Aorta (tissue), 5 donors: Measurements from ENCODE around the gene PDIK1L. TPM values are rescaled to one million over a fixed set of nuclear protein-coding genes. Genes with fewer than 3 reads are reported as not detected.

Source experiments
- ATAC-seq: fragments of 200-7000 bp; cut with Tn5 transposase; one replicate; pipeline ENCODE4 v1.9.1; 2022; ENCODE audit warnings: moderate library complexity; ENCODE audit not compliant: low FRiP score
- DNase-seq, 2 donors: peaks; one replicate each; pipeline ENCODE4 v3.0.0-alpha.2; 2020
- H3K27ac ChIP-seq, 2 donors: one replicate each; pipeline ENCODE4 v1.5.1; 2013; ENCODE audit warnings: low read length in 2 of 2, mild to moderate bottlenecking in 2 of 2, moderate library complexity in 2 of 2, control low read depth in 1 of 2, inconsistent platforms in 1 of 2, low read depth in 1 of 2
- H3K27me3 ChIP-seq, 2 donors: one replicate each; pipeline ENCODE4 v1.6.1; 2013; ENCODE audit warnings: control low read depth in 1 of 2, low read length in 1 of 2, mild to moderate bottlenecking in 1 of 2, moderate library complexity in 1 of 2; ENCODE audit not compliant: insufficient read depth in 2 of 2, control insufficient read depth in 1 of 2
- H3K36me3 ChIP-seq, 2 donors: one replicate each; pipeline ENCODE4 v1.6.1; 2013; ENCODE audit warnings: control low read depth in 1 of 2, low read length in 1 of 2, mild to moderate bottlenecking in 1 of 2; ENCODE audit not compliant: insufficient read depth in 2 of 2, control insufficient read depth in 1 of 2
- H3K4me1 ChIP-seq, 2 donors: one replicate each; pipeline ENCODE4 v1.6.1; 2013; ENCODE audit warnings: low read length in 2 of 2, control low read depth in 1 of 2, mild to moderate bottlenecking in 1 of 2, moderate library complexity in 1 of 2; ENCODE audit not compliant: insufficient read depth in 2 of 2, control insufficient read depth in 1 of 2
- H3K4me3 ChIP-seq, 2 donors: one replicate each; pipeline ENCODE4 v1.5.1; 2013; ENCODE audit warnings: low read length in 2 of 2, control low read depth in 1 of 2, mild to moderate bottlenecking in 1 of 2
- H3K9me3 ChIP-seq: one replicate; pipeline ENCODE4 v1.6.1; 2013; ENCODE audit warnings: mild to moderate bottlenecking, low read length; ENCODE audit not compliant: control insufficient read depth
- WGBS, 2 donors: extraction: QIAGEN DNeasy Blood & Tissue Kit; methylation state at CpG; one replicate each; pipeline ENCODE4 v1.1.7; 2013; 5-methylcytosine and 5-hydroxymethylcytosine counted together
- intact Hi-C, 2 donors: fragments of 100-400 bp; cut with DNase I; formaldehyde crosslinking; loops; one replicate each; pipeline versions ENCODE4 v1.14.2 to v1.15.0; 2022
- polyA plus RNA-seq, 2 donors: library from polyadenylated mRNA; stranded (reverse); fragments of 200-250 nt; gene quantifications; one replicate each; pipeline ENCODE4 v1.2.3, GENCODE V29; 2013
- total RNA-seq, 2 donors: library from RNA; stranded (reverse); fragmentation: NEBNext Ultra II Directional; extraction: Animal tissue kit (Norgen Biotek cat#: 25700); gene quantifications; one replicate each; pipeline ENCODE4 v1.2.1, GENCODE V29; 2021
- donor health status: healthy with polysubstance abuse.
- donor health status: Bipolar disorder and iron deficiency.
- donor health status: DM: no; HTN: no; CAD: no.
- donor health status: DM: no; HTN: no; CAD: no.
- donor health status: DM: yes; HTN: yes; CAD: no.

Gene PDIK1L
- total and polyA plus RNA-seq, 4 donors = 2.0 to 7.5 (median 5.1) TPM

DNA sequence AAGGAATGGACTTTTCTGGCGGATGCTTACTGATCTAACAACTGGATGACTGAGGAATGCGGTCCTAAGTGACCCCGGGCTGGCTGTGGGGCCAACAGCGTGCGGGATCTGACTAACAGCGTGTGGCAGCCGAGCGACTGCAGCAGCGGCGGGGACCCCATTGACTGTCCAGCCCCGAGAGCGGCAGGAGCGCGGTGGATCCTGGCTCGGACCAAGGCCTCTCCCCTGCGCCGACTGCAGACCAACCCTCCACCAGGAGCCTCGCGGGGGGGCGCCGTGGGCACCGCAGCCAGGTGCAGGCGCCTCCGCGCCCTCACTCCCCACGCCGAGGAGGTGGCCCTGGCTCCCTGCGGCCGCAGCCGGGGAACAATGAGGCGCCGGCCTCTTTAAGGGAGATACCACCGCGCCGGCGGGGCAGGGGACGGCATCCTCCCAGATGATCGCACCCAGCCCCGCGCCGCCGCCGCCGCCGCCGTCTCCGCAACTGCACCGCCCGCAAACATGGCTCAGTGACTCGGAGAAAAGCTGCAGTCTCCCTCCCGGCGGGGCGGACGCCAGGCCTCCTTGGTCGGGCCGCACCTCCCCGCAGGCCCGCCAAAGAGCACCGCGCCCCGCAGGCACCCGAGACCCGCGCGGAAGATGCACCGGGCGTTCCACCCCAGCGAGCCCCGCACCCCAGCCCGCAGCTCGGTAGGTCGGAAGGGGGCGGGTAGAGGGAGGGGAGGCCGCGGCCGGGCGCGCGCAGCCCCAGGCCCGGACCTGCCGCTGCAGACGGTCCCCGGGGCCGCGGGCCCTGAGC, 694 bp upstream of the PDIK1L start:
- Histone ChIP-seq H3K27me3 (no peaks in the 10 kb centered on the region), H3K4me1 (no peaks in the 10 kb centered on the region), H3K27ac (peak overlapping the region; percentile 60 to 76), H3K9me3 (no peaks in the 10 kb centered on the region), H3K36me3 (no peaks in the 10 kb centered on the region), H3K4me3 (peak overlapping the region; percentile 50 to 74)
- intact Hi-C loops = loop anchor here (5.0 to 10.0 kb wide), 2 partner anchors 56 to 216 kb away; partner anchors contain the start of genes C1orf232 (in 1 of the 2) and ZNF593 (in 1 of the 2)
- WGBS, 2 donors = 0% methylated on average over 46 to 85 of the region's 85 CpGs
- ATAC-seq = peak; percentile 75
- DNase-seq = peak; percentile 83 to 92

DNA sequence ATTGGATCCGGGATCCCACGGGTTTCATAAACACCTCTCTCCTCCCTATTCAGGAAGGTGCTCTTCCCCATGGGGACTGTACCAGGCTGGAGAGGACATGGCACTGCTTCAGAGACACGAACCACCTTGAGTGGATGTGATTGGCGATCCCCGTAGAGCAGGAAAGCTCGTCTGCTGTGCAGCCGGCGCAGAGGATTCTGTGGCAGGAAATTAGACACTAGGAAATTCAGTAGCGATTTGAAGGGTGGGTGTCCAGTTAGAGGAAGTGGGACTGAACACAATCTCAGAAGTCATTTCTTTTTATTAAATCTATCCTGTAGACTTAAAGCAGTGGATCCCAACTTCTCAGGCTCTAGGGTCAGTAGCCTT, 767 bp downstream of the PDIK1L start:
- WGBS, 2 donors = 4 to 5% methylated on average over 9 of the region's 9 CpGs
- Histone ChIP-seq H3K27ac (peak overlapping the region; percentile 43 to 62), H3K9me3 (no peaks in the 10 kb centered on the region), H3K36me3 (no peaks in the 10 kb centered on the region), H3K4me3 (peak overlapping the region; percentile 71 to 93), H3K27me3 (no peaks in the 10 kb centered on the region), H3K4me1 (no peaks in the 10 kb centered on the region)
- DNase-seq = no peak
- no peak for ATAC-seq
- intact Hi-C loops = loop anchor here (5.0 to 10.0 kb wide), 2 partner anchors 55 to 218 kb away; partner anchors contain the start of genes C1orf232 (in 1 of the 2) and ZNF593 (in 1 of the 2)

DNA sequence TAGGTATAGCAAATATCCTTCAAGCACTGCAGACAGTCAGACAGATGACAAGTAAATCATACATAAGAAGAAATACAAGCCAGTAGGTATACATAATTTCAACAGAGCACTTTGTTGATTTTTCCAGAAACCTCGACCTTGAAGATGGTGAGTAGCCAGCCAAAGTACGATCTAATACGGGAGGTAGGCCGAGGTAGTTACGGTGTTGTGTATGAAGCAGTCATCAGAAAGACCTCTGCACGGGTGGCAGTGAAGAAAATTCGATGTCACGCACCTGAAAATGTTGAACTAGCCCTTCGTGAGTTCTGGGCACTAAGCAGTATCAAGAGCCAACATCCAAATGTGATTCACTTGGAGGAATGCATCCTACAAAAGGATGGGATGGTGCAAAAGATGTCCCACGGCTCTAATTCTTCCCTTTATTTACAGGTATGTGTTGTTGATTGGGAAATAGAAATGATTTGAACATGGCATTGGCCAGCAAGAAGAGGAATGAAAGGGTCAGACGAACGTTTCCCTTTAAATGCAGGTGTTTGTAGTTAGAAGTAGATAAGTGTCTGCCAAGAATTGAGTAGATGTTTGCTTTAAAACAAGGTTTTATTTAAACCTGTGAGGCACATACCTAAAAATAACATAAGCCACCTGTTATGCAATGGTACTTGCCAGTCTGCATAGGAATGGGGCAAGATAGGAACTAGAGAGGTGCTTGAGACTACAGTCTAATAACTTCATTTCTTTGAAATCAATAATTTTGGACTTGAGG, 2.7 kb downstream of the PDIK1L start:
- Histone ChIP-seq H3K9me3 (no peaks in the 10 kb centered on the region), H3K4me1 (no peaks in the 10 kb centered on the region), H3K27me3 (no peaks in the 10 kb centered on the region), H3K4me3 (no peak overlapping the region), H3K36me3 (no peaks in the 10 kb centered on the region), H3K27ac (no peak overlapping the region)
- DNase-seq (no peak), ATAC-seq (no peak)
- intact Hi-C loops = loop anchor here (5.0 to 10.0 kb wide), 2 partner anchors 53 to 220 kb away; partner anchors contain the start of genes C1orf232 (in 1 of the 2) and ZNF593 (in 1 of the 2)
- WGBS, 2 donors = 75 to 78% methylated on average over 12 of the region's 12 CpGs

DNA sequence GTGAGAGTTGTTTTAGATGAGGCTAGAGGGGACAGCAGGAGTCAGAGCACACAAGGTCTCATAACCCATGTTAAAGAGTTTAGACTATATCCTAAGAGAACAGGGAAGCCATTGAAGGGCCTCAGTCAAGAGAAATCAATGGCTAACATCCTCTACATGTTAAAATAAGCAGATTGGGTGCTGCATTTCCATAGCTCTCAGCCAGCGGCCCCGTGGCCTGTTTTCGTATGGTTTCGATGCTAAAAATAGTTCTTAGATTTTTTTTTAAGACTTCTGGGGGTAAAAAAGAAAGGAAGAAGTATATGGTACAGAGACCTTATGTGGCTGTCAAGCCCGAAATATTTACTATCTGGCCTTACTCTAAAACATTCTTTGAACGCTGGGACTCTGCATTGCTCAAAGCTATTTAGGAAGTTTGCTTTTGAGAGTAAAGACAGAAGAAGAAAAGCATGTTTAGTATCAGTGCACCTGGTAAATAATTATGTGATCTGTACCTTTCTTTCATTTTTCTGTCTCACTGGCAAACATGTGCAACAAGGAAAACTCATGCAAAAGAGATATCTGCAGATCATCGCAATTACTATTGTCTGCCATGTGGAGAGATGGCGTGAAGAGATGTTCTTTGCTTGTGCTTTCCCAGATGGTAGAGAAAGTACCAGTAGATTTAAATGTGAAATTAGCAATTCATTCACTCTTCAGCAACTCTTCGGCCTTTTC, 8.4 kb downstream of the PDIK1L start:
- H3K27ac ChIP-seq = no peak overlapping the region
- ATAC-seq (no peak), DNase-seq (no peak)
- 53 to 58% methylated on average over 9 of the region's 9 CpGs for WGBS, 2 donors
- H3K36me3 ChIP-seq = no peaks in the 10 kb centered on the region
- H3K4me1 ChIP-seq = no peaks in the 10 kb centered on the region
- no peak overlapping the region for H3K4me3 ChIP-seq
- H3K27me3 ChIP-seq = no peaks in the 10 kb centered on the region
- no peaks in the 10 kb centered on the region for H3K9me3 ChIP-seq
- intact Hi-C loops = loop anchor here in 1 of 2 donors (10.0 kb wide), 1 partner anchor 225 kb away; no protein-coding TSS in a partner anchor

DNA sequence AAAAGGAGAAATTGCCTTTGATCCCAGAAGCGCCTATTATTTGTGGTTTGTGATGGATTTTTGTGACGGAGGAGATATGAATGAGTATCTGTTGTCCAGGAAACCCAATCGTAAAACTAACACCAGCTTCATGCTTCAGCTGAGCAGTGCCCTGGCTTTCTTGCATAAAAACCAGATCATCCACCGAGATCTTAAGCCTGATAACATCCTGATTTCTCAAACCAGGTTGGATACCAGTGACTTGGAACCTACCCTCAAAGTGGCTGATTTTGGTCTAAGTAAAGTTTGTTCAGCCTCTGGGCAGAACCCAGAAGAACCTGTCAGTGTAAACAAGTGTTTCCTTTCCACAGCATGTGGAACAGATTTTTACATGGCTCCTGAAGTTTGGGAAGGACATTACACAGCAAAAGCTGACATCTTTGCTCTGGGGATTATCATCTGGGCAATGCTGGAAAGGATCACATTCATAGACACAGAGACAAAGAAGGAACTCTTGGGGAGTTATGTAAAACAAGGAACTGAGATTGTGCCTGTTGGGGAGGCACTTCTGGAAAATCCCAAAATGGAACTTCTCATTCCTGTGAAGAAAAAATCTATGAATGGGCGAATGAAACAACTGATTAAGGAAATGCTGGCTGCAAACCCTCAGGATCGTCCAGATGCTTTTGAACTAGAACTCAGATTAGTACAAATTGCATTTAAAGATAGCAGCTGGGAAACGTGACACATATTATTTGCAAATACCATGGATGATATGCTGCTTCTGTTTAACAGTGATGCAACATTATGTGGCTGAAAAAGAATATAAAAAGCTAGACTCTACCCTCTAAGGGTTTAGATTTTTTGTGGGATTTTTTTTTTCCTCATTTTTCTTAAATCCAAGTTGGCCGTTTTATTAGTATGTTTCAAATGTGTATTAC, 10.5 kb downstream of the PDIK1L start:
- H3K36me3 ChIP-seq = no peaks in the 10 kb centered on the region
- intact Hi-C loops = no loop called here
- no peaks in the 10 kb centered on the region for H3K4me1 ChIP-seq
- H3K9me3 ChIP-seq = no peaks in the 10 kb centered on the region
- H3K27me3 ChIP-seq = no peaks in the 10 kb centered on the region
- DNase-seq (no peak), ATAC-seq (no peak)
- 38 to 43% methylated on average over 8 of the region's 8 CpGs for WGBS, 2 donors
- no peak overlapping the region for H3K4me3 ChIP-seq
- peak overlapping the region; percentile 5 to 67 for H3K27ac ChIP-seq

DNA sequence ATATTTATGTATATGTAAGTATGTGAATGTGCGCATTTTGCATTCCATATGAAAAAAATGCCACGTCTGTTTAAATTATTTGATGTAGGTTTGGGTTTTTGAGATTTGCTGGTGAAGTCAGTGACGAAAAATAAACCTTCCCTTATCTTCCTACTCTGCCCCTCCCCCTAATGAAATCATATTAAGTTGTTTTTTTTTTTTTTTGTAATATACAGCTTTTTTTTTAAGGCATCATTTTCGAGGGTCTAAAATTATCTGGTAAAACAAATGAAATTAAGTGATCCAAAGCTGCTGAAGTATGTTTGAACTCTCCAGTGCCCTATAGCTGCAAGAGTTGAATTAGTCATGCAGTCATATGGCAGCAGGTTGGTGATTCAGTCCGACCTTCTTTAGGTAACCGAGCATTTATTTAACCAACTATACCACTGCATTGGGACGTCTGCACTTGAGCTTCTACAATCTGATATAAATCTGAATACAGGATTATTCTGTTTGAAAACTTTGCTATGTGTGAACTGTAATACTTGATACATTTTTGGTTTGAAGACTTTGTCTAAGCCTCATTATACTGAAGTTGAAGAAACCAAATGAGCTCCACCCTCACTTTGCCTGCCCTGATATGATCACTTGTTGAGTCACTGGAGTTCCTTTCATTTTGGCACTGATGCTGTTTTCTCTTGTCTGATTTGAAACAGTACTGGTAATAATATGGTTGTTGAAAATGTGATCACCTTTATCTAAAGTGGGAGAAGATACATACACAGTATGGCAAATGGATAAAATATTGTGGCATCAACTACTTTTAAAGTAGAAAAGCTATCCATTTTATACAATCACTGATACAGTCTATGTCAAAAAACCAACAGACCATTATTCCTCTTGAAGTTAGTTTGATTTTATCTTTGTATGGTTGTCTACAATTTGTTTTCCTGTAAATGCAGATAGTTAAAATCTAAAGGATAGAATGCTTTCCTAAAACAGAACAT, 11.7 kb downstream of the PDIK1L start:
- DNase-seq (no peak), ATAC-seq (no peak)
- intact Hi-C loops = no loop called here
- Histone ChIP-seq H3K27me3 (no peaks in the 10 kb centered on the region), H3K4me1 (no peaks in the 10 kb centered on the region), H3K36me3 (no peaks in the 10 kb centered on the region), H3K4me3 (no peak overlapping the region), H3K27ac (no peak overlapping the region), H3K9me3 (no peaks in the 10 kb centered on the region)
- 87 to 89% methylated on average over 7 of the region's 7 CpGs for WGBS, 2 donors
